IMR-90 (cell line): Measurements from ENCODE around the gene CCDC27.

Experiments used
- CHD1 ChIP-seq: IDR thresholded peaks from 2 replicates; pipeline ENCODE4 v1.6.1; 2012; ENCODE audit warnings: low read depth, low read length, improper control_type of control experiment
- MAZ ChIP-seq: IDR thresholded peaks from 2 replicates; pipeline ENCODE4 v1.6.1; 2012; ENCODE audit warnings: low read depth, mild to moderate bottlenecking, low read length, improper control_type of control experiment, moderate library complexity, borderline replicate concordance
- POLR2A ChIP-seq: IDR thresholded peaks from 2 replicates; pipeline ENCODE4 v1.6.1; 2012; ENCODE audit warnings: mild to moderate bottlenecking, low read depth, low read length

DNA sequence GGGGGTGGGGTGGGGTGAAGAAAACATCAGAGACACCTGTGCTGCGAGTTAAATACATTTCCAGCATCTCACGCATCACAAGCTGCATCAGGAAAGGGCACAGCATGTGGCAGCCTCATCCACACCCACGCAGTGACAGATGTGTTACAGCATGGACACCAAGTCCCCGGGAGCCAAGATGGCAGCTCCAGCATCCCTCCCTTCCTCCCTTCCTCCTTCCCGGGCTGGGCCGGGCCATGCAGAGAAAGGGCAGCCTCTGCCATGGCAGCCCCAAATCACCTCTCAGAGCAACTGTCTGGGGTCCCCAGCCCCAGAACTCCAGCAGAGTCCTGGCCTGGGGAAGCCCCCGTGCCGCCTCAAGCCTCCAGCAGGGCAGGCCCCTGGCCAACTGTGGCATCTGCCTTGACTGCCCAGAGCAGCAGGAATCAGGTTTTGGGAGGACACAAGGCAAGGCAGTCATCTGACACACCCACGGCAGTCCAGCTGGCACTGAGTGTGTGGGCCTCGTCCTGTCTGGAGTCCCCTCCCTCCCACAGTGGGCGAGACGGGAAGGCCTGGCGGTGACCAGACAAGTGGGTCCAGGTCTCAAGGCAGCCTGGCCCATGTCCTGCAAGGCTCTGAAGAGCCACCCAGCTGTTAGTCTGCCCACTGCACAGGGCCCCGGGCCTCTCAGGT lies 26.5 kb downstream of the CCDC27 start:
- TF ChIP-seq POLR2A = no peak
- no peak for TF ChIP-seq MAZ
- no peak for TF ChIP-seq CHD1
